ENCODE data around the gene KNOP1.

DNA sequence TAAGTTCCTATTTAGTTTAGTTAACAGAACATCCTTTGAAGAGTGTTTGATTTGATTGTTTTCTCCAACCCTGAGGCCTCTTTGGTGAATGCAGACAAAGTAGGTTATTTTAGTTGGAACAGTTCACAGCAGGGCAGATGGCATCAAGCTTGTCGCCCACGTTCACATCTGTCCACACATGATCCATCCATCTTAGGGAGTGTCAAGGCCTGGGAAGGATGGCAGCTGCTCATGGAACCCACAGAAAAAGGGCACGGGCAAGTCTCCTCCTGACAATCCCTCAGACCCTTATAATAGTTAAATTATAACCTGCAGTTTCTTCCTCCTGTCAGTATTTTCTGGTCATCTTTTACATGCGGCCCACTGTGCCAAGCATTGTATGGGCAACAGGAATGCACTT, 60.2 kb downstream of the KNOP1 start:
- TF ChIP-seq CTCF (IDR thresholded peaks at IDR 0.05): no peak
- TF ChIP-seq POLR2A (IDR thresholded peaks at IDR 0.05): no peak
